H1 (cell line): ENCODE measurements around the gene GSTT2. TPM values are rescaled to one million over a fixed set of nuclear protein-coding genes. Genes with fewer than 3 reads are reported as not detected.
"Not testable (repeated sequence)": the region's sequence is repeated elsewhere in the genome, so short reads cannot be mapped to it uniquely, and the experiment has no call there.

ENCODE experiments used
- CTCF ChIA-PET: fragments of 300-600 bp; sonication (Branson Sonifier 250); formaldehyde crosslinking; loops from one replicate; lab custom pipeline; 2021; ENCODE audit not compliant: partially characterized antibody; lab: Charles Lee
- POLR2A ChIA-PET: fragments of 300-600 bp; sonication (Branson Sonifier 250); formaldehyde crosslinking; loops from one replicate; lab custom pipeline; 2021; ENCODE audit warnings: inconsistent platforms; ENCODE audit not compliant: partially characterized antibody; lab: Charles Lee
- DNase-seq, 2 experiments: peaks; one replicate each; pipeline versions ENCODE4 v3.0.0 to v3.0.0-alpha.2; 2010 to 2022; ENCODE audit warnings: low spot score in 2 of 2, low read depth in 1 of 2, mixed read lengths in 1 of 2
- FAIRE-seq: peaks from 2 replicates; lab custom pipeline; 2011; peaks lifted over from hg19 to GRCh38; lab: Jason Lieb, UNC
- H2AFZ ChIP-seq: 2 replicates; pipeline ENCODE4 v1.8.1; 2012; ENCODE audit warnings: low read length, inconsistent platforms
- H2AK5ac ChIP-seq: 2 replicates; pipeline ENCODE4 v1.6.1; 2013; ENCODE audit warnings: low read depth, low read length
- H2BK120ac ChIP-seq: replicated peaks from 2 replicates; pipeline ENCODE3; 2013; ENCODE audit warnings: low read depth, low read length, inconsistent platforms
- H2BK12ac ChIP-seq: 2 replicates; pipeline ENCODE4 v1.6.1; 2013; ENCODE audit warnings: low read depth, low read length
- H2BK15ac ChIP-seq: 2 replicates; pipeline ENCODE4 v1.6.1; 2013; ENCODE audit warnings: low read length
- H2BK20ac ChIP-seq: 2 replicates; pipeline ENCODE4 v1.6.1; 2013; ENCODE audit warnings: low read length
- H2BK5ac ChIP-seq: 2 replicates; pipeline ENCODE4 v1.6.1; 2013; ENCODE audit warnings: low read depth, low read length
- H3K14ac ChIP-seq: 2 replicates; pipeline ENCODE4 v1.6.1; 2013; ENCODE audit warnings: inconsistent platforms; ENCODE audit not compliant: insufficient read length
- H3K18ac ChIP-seq: 2 replicates; pipeline ENCODE4 v1.6.1; 2013; ENCODE audit warnings: low read length; ENCODE audit errors: extremely low read depth
- H3K23ac ChIP-seq: 2 replicates; pipeline ENCODE4 v1.6.1; 2013; ENCODE audit warnings: inconsistent platforms; ENCODE audit not compliant: insufficient read length
- H3K23me2 ChIP-seq: 2 replicates; pipeline ENCODE4 v1.6.1; 2013; ENCODE audit warnings: low read depth, low read length
- H3K27ac ChIP-seq: 2 replicates; pipeline ENCODE4 v1.6.1; 2011; ENCODE audit warnings: low read depth, low read length, inconsistent platforms
- H3K27me3 ChIP-seq, 4 experiments: replicated peaks in 1 of 4; 1 replicate in 1 of 4; 2 replicates in 3 of 4; pipeline versions ENCODE4 v1.6.1 to v1.8.1; 2011 to 2013; ENCODE audit warnings: low read length in 3 of 4, mild to moderate bottlenecking in 3 of 4, inconsistent platforms in 2 of 4, mixed read lengths in 2 of 4, moderate library complexity in 1 of 4; ENCODE audit not compliant: control insufficient read depth in 3 of 4, insufficient read depth in 3 of 4; ENCODE audit errors: extremely low read depth in 1 of 4
- H3K36me3 ChIP-seq, 4 experiments: 2 replicates each; pipeline versions ENCODE4 v1.6.1 to v1.8.1; 2011 to 2013; ENCODE audit warnings: mild to moderate bottlenecking in 4 of 4, low read length in 3 of 4, moderate library complexity in 2 of 4, control low read depth in 1 of 4, inconsistent platforms in 1 of 4; ENCODE audit not compliant: insufficient read depth in 4 of 4, control insufficient read depth in 2 of 4
- H3K4ac ChIP-seq: replicated peaks from 2 replicates; pipeline ENCODE3; 2013; ENCODE audit warnings: low read length, low read depth, mixed read lengths, inconsistent platforms; ENCODE audit not compliant: insufficient read length
- H3K4me1 ChIP-seq, 4 experiments: replicated peaks in 1 of 4; 1 replicate in 1 of 4; 2 replicates in 3 of 4; pipeline versions ENCODE4 v1.6.1 to v1.8.1; 2011 to 2013; ENCODE audit warnings: low read length in 3 of 4, inconsistent platforms in 2 of 4, mixed read lengths in 1 of 4; ENCODE audit not compliant: insufficient read depth in 4 of 4, control insufficient read depth in 3 of 4
- H3K4me2 ChIP-seq, 2 experiments: 2 replicates each; pipeline versions ENCODE4 v1.6.1 to v1.8.1; 2011 to 2013; ENCODE audit warnings: low read depth in 2 of 2, low read length in 2 of 2, control low read depth in 1 of 2, inconsistent platforms in 1 of 2, mild to moderate bottlenecking in 1 of 2; ENCODE audit not compliant: insufficient read depth in 1 of 2
- H3K4me3 ChIP-seq, 4 experiments: fragments of 200-600, 300-600 bp in 1 of 4; sonication (generic), shearing (Covaris generic), sonication (Bioruptor Twin) in 1 of 4; 2 replicates each; pipeline versions ENCODE4 v1.5.1 to v1.8.1; 2011 to 2016; ENCODE audit warnings: low read length in 4 of 4, low read depth in 3 of 4, control low read depth in 2 of 4, inconsistent platforms in 2 of 4, mild to moderate bottlenecking in 2 of 4, mixed read lengths in 1 of 4, moderate library complexity in 1 of 4; ENCODE audit not compliant: insufficient read depth in 2 of 4; ENCODE audit errors: extremely low read depth in 1 of 4
- H3K56ac ChIP-seq: replicated peaks from 2 replicates; pipeline ENCODE3; 2013; ENCODE audit warnings: low read depth, mild to moderate bottlenecking, mixed read lengths, low read length, inconsistent platforms; ENCODE audit not compliant: insufficient read length
- H3K79me1 ChIP-seq: 2 replicates; pipeline ENCODE4 v1.6.1; 2013; ENCODE audit warnings: low read depth, low read length, control low read depth
- H3K79me2 ChIP-seq, 2 experiments: 2 replicates each; pipeline versions ENCODE4 v1.6.1 to v1.8.1; 2012 to 2013; ENCODE audit warnings: low read length in 2 of 2, mild to moderate bottlenecking in 2 of 2, inconsistent platforms in 1 of 2; ENCODE audit not compliant: insufficient read depth in 2 of 2, control insufficient read depth in 1 of 2
- H3K9ac ChIP-seq, 4 experiments: replicated peaks in 1 of 4; 1 replicate in 1 of 4; 2 replicates in 3 of 4; pipeline versions ENCODE4 v1.6.1 to v1.8.1; 2011 to 2013; ENCODE audit warnings: low read depth in 3 of 4, low read length in 3 of 4, control low read depth in 2 of 4, mild to moderate bottlenecking in 2 of 4, moderate library complexity in 2 of 4, inconsistent platforms in 1 of 4; ENCODE audit errors: extremely low read depth in 1 of 4
- H3K9me3 ChIP-seq, 2 experiments: 2 replicates each; pipeline versions ENCODE4 v1.6.1 to v1.8.1; 2012 to 2013; ENCODE audit warnings: mild to moderate bottlenecking in 2 of 2, moderate library complexity in 2 of 2, control low read depth in 1 of 2, inconsistent platforms in 1 of 2, low read depth in 1 of 2, low read length in 1 of 2, mixed read lengths in 1 of 2; ENCODE audit not compliant: insufficient read depth in 2 of 2
- H4K20me1 ChIP-seq, 2 experiments: replicated peaks in 1 of 2; 2 replicates each; pipeline versions ENCODE3 to v1.8.1; 2011 to 2013; ENCODE audit warnings: inconsistent platforms in 2 of 2, low read length in 2 of 2, mild to moderate bottlenecking in 1 of 2; ENCODE audit not compliant: insufficient read depth in 2 of 2, control insufficient read depth in 1 of 2
- H4K5ac ChIP-seq: 2 replicates; pipeline ENCODE4 v1.6.1; 2013; ENCODE audit warnings: low read length, low read depth, mixed read lengths, inconsistent platforms; ENCODE audit not compliant: insufficient read length
- H4K8ac ChIP-seq: 2 replicates; pipeline ENCODE4 v1.8.0; 2013; ENCODE audit warnings: mild to moderate bottlenecking, moderate library complexity, low read length, inconsistent platforms; ENCODE audit not compliant: insufficient read depth; ENCODE audit errors: extremely low read depth
- H4K91ac ChIP-seq: replicated peaks from 2 replicates; pipeline ENCODE3; 2013; ENCODE audit warnings: low read length, mixed read lengths, inconsistent platforms; ENCODE audit not compliant: insufficient read length
- WGBS, 2 experiments: shearing (Covaris generic) in 1 of 2; methylation state at CpG; one replicate each; pipeline versions ENCODE4 v1.1.6 to v1.1.7; 2013 to 2015; ENCODE audit warnings: low lambda C conversion rate in 2 of 2, mixed read lengths in 2 of 2, inconsistent platforms in 1 of 2, low coverage in 1 of 2, missing lambda C conversion rate in 1 of 2; ENCODE audit not compliant: insufficient replicate concordance in 2 of 2, insufficient coverage in 1 of 2, insufficient read length in 1 of 2; ENCODE audit errors: extremely low coverage in 1 of 2, missing lambda C conversion rate in 1 of 2; 5-methylcytosine and 5-hydroxymethylcytosine counted together
- polyA plus RNA-seq, 7 experiments: library from polyadenylated mRNA; depleted of rRNA in 3 of 7; stranded (reverse) in 5 of 7; unstranded in 2 of 7; fragments of >200 nt in 5 of 7; fragments of 200-250 nt in 2 of 7; gene quantifications; 1 replicate in 5 of 7; 2 replicates in 1 of 7; 4 replicates in 1 of 7; pipeline versions ENCODE4 v1.2.1 to v1.2.3, GENCODE V29; 2011 to 2013; ENCODE audit warnings: missing spikeins in 2 of 7, mixed read lengths in 2 of 7
- total RNA-seq: library from RNA; stranded (reverse); fragmentation: NEBNext Ultra II Directional; extraction: Animal tissue kit (Norgen Biotek cat#: 25700); gene quantifications from 2 replicates; pipeline ENCODE4 v1.2.1, GENCODE V29; 2021

GSTT2 gene
- total and polyA plus RNA-seq, 2 of the 8 experiments (the other 6 are each of a cell fraction or from before 2014, with no cell fraction given) = 1.1 to 1.5 TPM

- H3K79me2 ChIP-seq, H3K4me2 ChIP-seq, H3K4me3 ChIP-seq, POLR2A ChIA-PET, H3K27me3 ChIP-seq, H3K79me1 ChIP-seq, H2BK120ac ChIP-seq, H3K14ac ChIP-seq, H2BK15ac ChIP-seq, H3K9me3 ChIP-seq, H3K4ac ChIP-seq, H4K5ac ChIP-seq, H2AK5ac ChIP-seq, CTCF ChIA-PET, H4K8ac ChIP-seq, H3K56ac ChIP-seq, H4K91ac ChIP-seq, H2AFZ ChIP-seq, H2BK5ac ChIP-seq, H3K18ac ChIP-seq, H3K23me2 ChIP-seq, H2BK20ac ChIP-seq, H3K23ac ChIP-seq, H3K27ac ChIP-seq, H2BK12ac ChIP-seq, H3K9ac ChIP-seq, H3K4me1 ChIP-seq, DNase-seq: not testable (repeated sequence)
- Histone ChIP-seq H3K36me3 (peaks cover 2 to 24% (median 15%) of the 10 kb centered on the region in 4 experiments; a peak in 7 of 8 replicates), H4K20me1 (peaks cover 9 to 15% of the 10 kb centered on the region in 2 experiments)
- WGBS, 2 experiments = no CpG with 5 or more reads among the region's 30 CpGs
- peak; percentile 91 for FAIRE-seq
Observed at GRCh38 chr22:23966568-23966967, 13.4 kb upstream of the GSTT2 start, which contains the start of gene DDTL. TSS of gene DDTL (plus strand) at chr22:23966888. CDS start at chr22:23966915, 27 bp downstream.
